Activated CD4-positive, alpha-beta T cell treated with anti-CD3 and anti-CD28 coated beads for 24 hours (primary cell): Measurements from ENCODE around the gene CCDC141.

Experiments used
- DNase-seq, 2 donors: peaks; one replicate each; pipeline ENCODE4 v3.0.0-alpha.2; 2020; ENCODE audit warnings: low read depth in 2 of 2

Gene CCDC141

GRCh38 chr2:178829299-178829960 is 220.5 kb downstream of the CCDC141 start:
- no peak for DNase-seq

GRCh38 chr2:178828486-178828881 is 221.5 kb downstream of the CCDC141 start:
- DNase-seq = no peak

GRCh38 chr2:178827739-178828485 is 222.0 kb downstream of the CCDC141 start:
- DNase-seq = no peak

DNA sequence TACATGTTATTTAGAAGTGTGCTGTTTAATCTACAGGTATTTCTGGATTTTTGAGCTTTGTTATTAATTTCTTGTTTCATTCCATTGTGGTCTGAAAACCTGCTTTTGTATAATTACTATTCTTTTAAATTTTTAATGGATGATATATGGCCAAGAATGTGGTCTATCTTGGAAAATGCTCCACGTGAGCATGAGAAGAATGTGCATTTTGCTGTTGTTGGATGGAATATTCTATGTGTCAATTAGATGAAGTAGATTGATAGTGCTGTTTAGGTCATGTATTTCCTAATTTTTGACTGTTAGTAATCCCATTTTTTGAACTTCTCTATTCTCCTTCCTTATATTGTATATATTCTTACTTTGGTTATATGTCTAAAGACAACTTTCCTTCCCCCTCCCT is 222.8 kb downstream of the CCDC141 start:
- no peak for DNase-seq

DNA sequence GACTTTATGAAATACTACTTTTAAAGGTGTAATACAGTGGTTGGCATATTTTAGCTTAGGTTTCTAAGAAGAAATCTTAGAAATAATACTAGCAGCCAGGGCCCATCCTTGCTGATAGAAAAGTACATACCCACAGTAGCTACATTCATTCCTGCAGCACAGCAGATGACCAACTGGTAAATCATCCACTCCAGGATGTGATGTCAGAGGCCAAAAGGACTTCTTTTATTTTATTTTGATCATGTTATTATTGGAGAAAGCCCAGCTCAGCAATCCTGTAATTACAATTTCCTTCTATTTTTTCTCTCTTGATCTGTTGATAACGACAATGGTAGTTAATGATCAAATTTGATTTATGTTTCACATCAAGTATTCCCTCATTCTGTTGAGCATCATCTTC is 224.8 kb downstream of the CCDC141 start:
- no peak for DNase-seq

DNA sequence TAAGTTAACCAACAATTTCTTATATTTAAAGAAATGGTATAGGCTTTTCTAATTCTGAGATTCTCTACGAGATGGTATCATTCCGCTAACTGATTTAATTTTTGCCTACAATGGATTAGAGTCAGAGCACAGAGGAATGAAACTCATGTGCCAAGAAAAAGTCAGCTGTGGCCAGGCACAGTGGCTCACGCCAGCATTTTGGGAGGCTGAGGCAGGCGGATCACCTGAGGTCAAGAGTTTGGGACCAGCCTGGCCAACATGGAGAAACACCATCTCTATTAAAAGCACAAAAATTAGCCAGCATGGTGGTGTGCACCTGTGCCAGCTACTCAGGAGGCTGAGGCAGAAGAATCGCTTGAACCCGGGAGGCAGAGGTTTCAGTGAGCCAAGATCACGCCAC is 225.8 kb downstream of the CCDC141 start:
- DNase-seq = no peak

DNA sequence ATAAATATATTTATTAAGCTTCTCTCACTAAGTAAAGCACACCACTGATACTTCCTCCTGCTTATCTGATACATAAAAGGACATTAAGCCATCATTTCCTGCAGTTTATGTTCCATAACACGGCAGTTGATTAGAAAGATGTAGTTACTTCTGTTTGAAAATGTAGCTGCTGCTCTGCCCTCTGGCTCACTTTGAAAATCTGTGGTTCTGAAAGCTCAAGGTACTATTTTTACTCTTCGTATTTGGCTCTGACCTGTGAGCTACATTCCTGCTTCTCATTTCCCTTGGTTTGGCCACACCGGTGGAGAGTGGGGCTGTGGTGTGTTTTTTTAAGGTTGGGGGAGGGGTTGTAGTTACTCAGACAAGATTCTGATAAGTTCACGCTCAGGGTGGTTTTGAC is 229.9 kb downstream of the CCDC141 start:
- no peak for DNase-seq

DNA sequence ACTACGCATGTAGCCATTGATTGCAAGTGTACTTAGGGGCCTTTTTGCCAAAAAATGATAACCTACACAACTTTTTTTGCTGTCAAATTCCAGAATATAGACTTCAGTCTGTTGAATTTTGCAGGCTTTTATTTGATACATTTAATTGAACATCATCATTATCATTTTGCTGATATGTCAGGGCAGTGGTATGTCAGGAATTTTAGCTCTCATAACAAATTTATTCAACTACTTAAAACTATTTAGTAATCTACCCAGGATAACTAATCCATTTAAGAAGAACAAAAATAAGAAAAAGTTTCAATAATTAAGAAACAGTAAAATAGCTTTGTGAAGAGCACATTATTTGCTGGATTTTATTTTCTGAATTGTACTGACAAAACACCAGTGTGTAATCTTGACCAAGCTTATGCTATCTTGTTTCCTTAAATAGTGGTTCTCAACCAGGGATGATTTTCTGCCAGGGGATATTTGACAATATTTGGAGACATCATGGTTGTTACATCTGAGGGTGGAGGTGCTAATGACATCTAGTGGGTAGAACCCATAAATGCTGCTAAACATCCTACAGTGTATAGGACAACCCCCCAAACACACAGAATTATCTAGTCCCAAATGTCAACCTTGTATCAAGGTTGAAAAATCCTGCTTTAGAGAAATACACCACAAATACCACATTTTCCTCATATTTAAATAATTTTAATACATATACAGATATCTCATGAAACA is 230.6 kb downstream of the CCDC141 start:
- DNase-seq = no peak

DNA sequence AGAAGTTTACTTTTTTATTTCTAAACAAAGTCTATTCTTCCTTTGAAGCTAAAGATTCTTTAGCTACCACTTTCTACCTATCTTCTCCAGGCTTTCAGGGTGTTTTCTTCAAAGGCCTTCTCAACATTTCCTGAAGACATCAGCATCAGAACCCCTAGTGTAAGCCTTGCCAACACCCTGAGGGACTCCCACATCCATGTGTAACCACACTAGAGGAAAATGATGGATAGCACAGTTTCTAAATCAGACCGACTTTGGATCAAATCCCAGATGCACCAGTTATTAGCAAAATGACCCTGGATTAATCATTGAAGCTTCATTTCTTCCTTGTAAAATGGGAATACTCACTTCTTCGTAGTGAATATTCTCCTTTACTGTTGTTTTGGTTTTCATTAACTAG is 238.0 kb downstream of the CCDC141 start:
- DNase-seq = no peak

GRCh38 chr2:178811045-178811444 is 238.9 kb downstream of the CCDC141 start:
- DNase-seq = no peak

DNA sequence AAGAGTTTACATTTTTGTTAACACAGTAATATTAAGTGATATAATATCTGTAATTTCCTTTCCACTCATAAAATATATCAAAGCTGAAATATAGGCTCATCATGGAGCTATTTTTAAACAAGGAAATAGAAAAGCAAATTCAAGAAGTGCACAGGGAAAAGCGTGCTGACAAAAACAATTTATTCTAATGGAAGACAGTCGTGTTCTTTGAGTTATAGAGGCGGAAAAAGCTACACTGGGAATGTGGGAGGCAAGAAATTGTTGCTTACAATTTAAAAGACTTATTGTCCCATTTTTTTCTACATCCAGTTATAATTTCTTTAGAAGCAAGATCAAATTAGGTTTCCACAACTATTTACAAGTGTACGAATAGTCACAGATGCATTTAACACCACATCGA is 239.5 kb downstream of the CCDC141 start:
- DNase-seq = no peak

DNA sequence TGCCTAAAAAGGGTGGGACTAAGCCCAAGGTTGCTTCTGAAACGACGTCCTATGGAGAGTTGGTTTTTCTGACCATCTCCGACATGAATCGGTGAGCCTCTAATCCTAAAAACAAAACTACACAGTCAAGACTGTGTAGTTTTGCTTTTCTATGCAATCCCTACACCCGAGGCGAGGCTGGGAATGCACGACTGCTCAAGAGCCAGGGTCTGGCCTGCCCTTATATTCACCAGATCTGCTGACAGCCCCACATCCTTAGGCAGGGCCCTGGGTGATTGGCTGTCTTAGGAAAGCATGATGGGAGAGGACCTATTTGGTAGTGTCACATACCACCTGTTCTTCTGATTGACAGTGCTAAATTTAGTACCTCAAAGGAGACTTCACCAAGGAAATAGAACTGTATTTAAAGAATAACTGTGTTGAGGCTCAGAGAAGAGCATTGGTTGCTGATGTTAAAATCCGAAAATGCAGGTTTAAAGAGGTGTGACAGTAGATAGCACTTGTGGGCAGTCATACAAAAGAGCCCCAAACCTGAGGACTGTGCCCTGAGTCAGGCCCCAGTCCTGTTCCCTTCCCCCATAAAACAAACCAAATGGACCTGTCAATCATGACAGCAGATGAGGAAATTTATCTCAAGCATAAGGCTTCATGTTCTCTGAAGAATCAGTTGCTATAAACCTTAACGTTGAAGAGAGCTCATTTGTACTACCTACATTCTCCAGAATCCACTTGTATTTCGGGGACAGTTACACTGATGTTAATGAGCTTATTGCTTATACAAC is 242.5 kb downstream of the CCDC141 start, which contains the start of gene TTN:
TTN (minus strand) TSS at position 197 of the 782 bp plus-strand sequence. CDS start 2,781 bp downstream, outside the sequence.
- DNase-seq = no peak

DNA sequence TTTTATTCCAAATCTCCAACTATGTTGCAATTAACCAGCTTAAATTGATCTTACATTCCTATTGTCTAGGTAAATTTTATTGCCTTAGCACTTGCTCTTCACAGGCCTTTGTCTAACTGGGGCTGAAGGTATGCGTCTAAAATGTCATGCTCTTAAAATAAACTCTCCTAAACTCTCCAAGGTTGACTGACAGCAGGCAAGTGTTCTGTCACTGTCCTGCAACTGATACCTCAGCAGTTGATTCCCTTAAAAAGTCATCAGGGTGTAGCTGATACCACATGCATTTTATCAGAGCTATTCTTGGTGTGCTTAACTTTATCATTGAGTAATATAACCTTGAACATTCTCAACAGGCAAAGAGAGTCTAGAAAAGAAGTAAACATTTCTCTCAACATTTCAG is 243.4 kb downstream of the CCDC141 start:
- no peak for DNase-seq

DNA sequence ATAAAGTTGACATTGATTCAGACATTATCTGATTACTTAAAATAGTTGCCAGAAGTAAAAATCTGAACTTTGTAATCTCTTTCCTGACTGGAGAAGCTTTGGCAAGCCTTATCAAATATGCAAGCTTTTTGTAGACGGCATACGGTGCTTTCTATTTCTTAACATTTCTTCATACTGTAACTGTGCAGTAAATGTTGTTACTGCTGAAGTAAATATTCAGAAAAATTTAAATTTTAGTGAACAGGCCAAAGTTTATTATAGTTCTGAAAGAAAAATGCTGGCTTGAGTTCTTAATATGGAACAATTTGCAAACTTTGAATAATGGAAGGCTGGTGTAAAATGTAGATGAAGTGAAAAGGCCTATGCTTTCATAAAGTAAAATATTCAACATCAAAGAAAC is 244.5 kb downstream of the CCDC141 start:
- DNase-seq = no peak

DNA sequence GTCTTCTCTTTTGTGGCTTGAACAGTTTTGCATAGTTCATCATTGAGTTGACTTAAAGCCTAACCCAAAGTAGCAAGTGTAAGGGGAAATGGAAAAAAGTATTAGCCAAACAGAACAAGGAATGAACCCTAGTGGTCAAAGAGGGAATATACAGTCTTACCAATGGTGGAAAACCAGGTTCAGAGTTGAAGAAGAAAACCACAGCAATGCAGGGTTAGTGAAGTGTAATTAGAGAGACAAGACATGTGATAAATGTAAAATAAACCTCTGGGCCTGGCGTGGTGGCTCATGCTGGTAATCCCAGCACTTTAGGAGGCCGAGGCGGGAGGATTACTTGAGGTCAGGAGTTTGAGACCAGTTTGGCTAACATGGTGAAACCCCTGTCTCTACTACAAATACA is 245.1 kb downstream of the CCDC141 start:
- DNase-seq = no peak

GRCh38 chr2:178800510-178800909 is 249.4 kb downstream of the CCDC141 start:
- no peak for DNase-seq

GRCh38 chr2:178799305-178799704 is 250.6 kb downstream of the CCDC141 start:
- no peak for DNase-seq

DNA sequence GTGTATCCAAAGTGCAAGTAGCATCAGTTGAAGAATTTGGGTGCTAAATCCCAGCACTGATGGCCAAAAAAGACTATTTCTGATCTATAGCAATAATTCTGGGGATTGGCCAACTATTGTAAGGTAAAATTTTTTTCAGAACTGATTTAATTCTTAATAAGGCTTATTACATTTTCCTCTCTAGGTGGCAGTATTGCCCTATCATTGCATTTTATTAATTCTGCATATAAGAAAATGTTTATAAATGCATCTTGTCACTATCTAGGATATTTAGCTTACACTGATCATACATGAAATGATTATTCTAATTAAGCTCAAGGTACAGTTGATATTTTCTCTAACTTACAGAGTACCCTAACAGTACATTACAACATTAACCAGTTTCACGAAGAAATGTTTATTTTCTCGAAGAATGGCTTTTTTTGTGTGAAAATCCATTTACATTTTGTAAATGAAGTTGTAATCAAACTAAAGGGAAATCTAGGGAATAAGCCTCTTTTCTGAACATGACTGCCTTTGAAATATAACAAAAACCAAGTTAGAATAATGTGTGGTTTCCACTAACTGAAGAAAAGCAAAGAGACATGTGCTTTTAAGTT is 253.8 kb downstream of the CCDC141 start:
- no peak for DNase-seq

DNA sequence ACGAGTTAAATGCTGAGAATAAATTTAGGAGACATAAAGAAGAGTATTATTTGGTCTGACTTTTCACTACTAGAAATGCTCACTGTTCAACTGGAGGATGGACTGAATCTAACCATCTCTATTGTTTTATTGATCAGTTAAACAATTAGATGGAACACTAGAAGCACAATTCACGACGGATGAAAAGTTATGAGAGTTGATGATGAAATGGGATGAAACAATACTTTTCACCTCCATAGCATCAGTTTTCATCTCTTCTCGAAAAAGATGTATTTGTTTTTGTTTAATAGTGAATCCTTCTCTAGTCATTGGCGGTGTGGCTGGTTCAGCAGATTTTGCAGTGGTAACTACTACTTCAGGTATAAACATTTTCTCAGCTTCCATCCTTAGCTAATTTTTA is 262.0 kb downstream of the CCDC141 start:
- no peak for DNase-seq

DNA sequence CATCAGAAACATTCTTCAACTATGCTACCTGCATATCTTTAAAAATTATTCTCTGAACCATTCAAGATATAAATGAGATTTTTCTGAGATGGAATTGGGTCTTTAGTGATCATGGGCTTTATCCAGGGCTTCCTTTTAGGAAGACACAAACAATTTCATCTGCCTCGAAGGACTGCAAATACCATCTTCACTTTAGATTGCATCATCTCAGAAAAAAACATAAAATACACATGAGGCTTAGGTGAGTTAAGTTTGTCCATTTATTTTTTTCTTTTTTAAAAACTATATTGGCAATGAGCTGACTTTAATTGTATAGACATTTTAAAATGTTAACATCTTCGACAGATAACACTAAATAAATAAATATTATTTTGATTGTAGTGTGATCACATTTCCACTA is 262.8 kb downstream of the CCDC141 start:
- no peak for DNase-seq

GRCh38 chr2:178783889-178784288 is 266.0 kb downstream of the CCDC141 start:
- DNase-seq = no peak

GRCh38 chr2:178782236-178782635 is 267.7 kb downstream of the CCDC141 start:
- no peak for DNase-seq
